SK-N-MC (cell line): ENCODE measurements around the gene RGS6.

Source experiments
- EZH2 ChIP-seq: fragments of 200-600 bp; sonication (generic); IDR thresholded peaks from one replicate; pipeline ENCODE4 v1.6.1; 2017; ENCODE audit warnings: antibody characterized with exemption
- FOXP2 ChIP-seq: optimal IDR thresholded peaks from 2 replicates; pipeline ENCODE3; 2011; ENCODE audit warnings: mild to moderate bottlenecking, moderate library complexity; ENCODE audit not compliant: insufficient read depth; ENCODE audit errors: extremely low read length, control extremely low read depth
- POLR2AphosphoS5 ChIP-seq: IDR thresholded peaks from 2 replicates; pipeline ENCODE4 v1.6.1; 2012; ENCODE audit warnings: mild to moderate bottlenecking, low read depth, low read length, borderline replicate concordance

- TF ChIP-seq POLR2AphosphoS5 (no peak), EZH2 (no peak), FOXP2 (no peak)
These were observed 404.2 kb downstream of the RGS6 start for GRCh38 chr14:72336311-72336980.
